Kidney epithelial cell (primary cell): Measurements from ENCODE around the gene SYNGR1. TPM values are rescaled to one million over a fixed set of nuclear protein-coding genes. Genes with fewer than 3 reads are reported as not detected.

Source experiments
- DNase-seq: peaks from one replicate; pipeline ENCODE4 v3.0.0-alpha.2; 2010; ENCODE audit warnings: low read depth
- H3K27me3 ChIP-seq: 2 replicates; pipeline ENCODE4 v1.6.0; 2011; ENCODE audit warnings: low read length; ENCODE audit not compliant: control insufficient read depth, insufficient read depth
- H3K36me3 ChIP-seq: 2 replicates; pipeline ENCODE4 v1.5.1; 2011; ENCODE audit warnings: low read length; ENCODE audit not compliant: control insufficient read depth, insufficient read depth
- H3K4me3 ChIP-seq: 2 replicates; pipeline ENCODE4 v1.5.1; 2011; ENCODE audit warnings: low read depth, mild to moderate bottlenecking, control low read depth, low read length
- total RNA-seq: library from RNA; depleted of rRNA; stranded (reverse); fragments of >200 nt; gene quantifications from 2 replicates; pipeline ENCODE4 v1.2.3, GENCODE V29; 2015
- TF ChIP-seq, protein P1 (sequence below): IDR thresholded peaks from 2 replicates; pipeline ENCODE4 v1.5.1; 2011; ENCODE audit warnings: mild to moderate bottlenecking, moderate library complexity, low read length, control low read depth, inconsistent platforms; ENCODE audit not compliant: insufficient read depth, poor library complexity, severe bottlenecking

The SYNGR1 gene
- total RNA-seq, 1 donor from 2014 or later: 2.0 TPM

- TF ChIP-seq, protein P1, sequence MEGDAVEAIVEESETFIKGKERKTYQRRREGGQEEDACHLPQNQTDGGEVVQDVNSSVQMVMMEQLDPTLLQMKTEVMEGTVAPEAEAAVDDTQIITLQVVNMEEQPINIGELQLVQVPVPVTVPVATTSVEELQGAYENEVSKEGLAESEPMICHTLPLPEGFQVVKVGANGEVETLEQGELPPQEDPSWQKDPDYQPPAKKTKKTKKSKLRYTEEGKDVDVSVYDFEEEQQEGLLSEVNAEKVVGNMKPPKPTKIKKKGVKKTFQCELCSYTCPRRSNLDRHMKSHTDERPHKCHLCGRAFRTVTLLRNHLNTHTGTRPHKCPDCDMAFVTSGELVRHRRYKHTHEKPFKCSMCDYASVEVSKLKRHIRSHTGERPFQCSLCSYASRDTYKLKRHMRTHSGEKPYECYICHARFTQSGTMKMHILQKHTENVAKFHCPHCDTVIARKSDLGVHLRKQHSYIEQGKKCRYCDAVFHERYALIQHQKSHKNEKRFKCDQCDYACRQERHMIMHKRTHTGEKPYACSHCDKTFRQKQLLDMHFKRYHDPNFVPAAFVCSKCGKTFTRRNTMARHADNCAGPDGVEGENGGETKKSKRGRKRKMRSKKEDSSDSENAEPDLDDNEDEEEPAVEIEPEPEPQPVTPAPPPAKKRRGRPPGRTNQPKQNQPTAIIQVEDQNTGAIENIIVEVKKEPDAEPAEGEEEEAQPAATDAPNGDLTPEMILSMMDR: no peak
- no peak for DNase-seq
- H3K36me3 ChIP-seq: peaks cover 1% of the 10 kb centered on the region
- no peaks in the 10 kb centered on the region for H3K27me3 ChIP-seq
- no peak overlapping the region for H3K4me3 ChIP-seq
These were observed 69.3 kb downstream of the SYNGR1 start for GRCh38 chr22:39419096-39419495.

- H3K4me3 ChIP-seq: no peak overlapping the region
- no peak for DNase-seq
- no peaks in the 10 kb centered on the region for H3K27me3 ChIP-seq
- H3K36me3 ChIP-seq: peaks cover 3% of the 10 kb centered on the region
- TF ChIP-seq, protein P1: no peak
These were observed 70.1 kb downstream of the SYNGR1 start for GRCh38 chr22:39419911-39420310.

DNA sequence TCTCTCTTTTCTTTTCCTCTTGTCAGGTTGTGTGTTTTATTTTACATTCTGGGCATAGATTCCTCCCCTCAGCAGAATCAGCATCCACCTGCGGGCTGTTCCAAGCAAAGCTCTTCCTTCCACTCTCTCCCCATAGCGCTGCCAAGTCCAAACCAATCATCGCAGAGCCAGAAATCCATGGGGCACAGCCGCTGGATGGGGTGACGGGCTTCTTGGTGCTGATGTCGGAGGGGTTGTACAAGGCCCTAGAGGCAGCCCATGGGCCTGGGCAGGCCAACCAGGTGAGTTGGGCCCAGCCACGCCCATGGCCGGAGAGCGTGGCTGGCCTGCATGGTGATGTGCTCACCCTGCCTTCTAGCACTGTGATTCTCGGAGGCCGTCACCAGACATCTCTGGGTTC lies 71.9 kb downstream of the SYNGR1 start:
- TF ChIP-seq, protein P1: no peak
- Histone ChIP-seq H3K27me3 (no peaks in the 10 kb centered on the region), H3K36me3 (peaks cover 1% of the 10 kb centered on the region), H3K4me3 (no peak overlapping the region)
- no peak for DNase-seq

DNA sequence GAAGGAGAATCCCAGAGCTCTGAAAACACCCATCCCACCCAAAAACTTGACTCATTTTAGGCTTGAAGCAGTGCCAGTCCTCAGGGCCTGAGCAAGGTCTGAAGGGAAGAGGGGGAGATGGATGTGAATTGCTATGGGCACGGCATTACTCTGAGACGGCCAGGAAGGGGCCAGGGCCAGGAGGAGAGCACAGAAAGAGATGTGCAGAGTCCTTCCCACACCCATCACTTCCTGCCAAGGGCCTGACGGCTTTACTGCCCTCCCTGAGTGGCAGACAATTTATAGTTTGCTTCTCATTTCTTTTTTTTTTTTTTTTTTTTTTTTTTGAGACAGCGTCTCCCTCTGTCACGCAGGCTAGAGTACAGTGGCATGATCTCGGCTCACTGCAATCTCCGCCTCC lies 72.3 kb downstream of the SYNGR1 start:
- Histone ChIP-seq H3K27me3 (no peaks in the 10 kb centered on the region), H3K36me3 (peaks cover 1% of the 10 kb centered on the region), H3K4me3 (no peak overlapping the region)
- TF ChIP-seq, protein P1: no peak
- no peak for DNase-seq

GRCh38 chr22:39422721-39423120 lies 72.9 kb downstream of the SYNGR1 start:
- DNase-seq: no peak
- peaks cover 3% of the 10 kb centered on the region for H3K36me3 ChIP-seq
- no peak overlapping the region for H3K4me3 ChIP-seq
- TF ChIP-seq, protein P1: no peak
- no peaks in the 10 kb centered on the region for H3K27me3 ChIP-seq

GRCh38 chr22:39423976-39424375 lies 74.2 kb downstream of the SYNGR1 start:
- TF ChIP-seq, protein P1: no peak
- no peak for DNase-seq
- no peaks in the 10 kb centered on the region for H3K27me3 ChIP-seq

More at GRCh38 chr22:39423976-39424375, 74.2 kb downstream of the SYNGR1 start:
- H3K4me3 ChIP-seq: no peak overlapping the region
- peaks cover 4% of the 10 kb centered on the region for H3K36me3 ChIP-seq
